Measurements from ENCODE around the gene AQP12B.

The AQP12B gene

GRCh38 chr2:240717681-240718581 is 35.2 kb upstream of the AQP12B start:
- no peak for DNase-seq (ENCODE audit: low read depth)

- no peak for DNase-seq (ENCODE audit: low read depth)
These were observed 34.5 kb upstream of the AQP12B start for GRCh38 chr2:240717181-240717641.

GRCh38 chr2:240716130-240716798 is 33.6 kb upstream of the AQP12B start:
- no peak for DNase-seq (ENCODE audit: low read depth)

- no peak for DNase-seq (ENCODE audit: low read depth)
These were observed 32.4 kb upstream of the AQP12B start for GRCh38 chr2:240714747-240715725.

- DNase-seq (ENCODE audit: low read depth): no peak
These were observed 31.5 kb upstream of the AQP12B start for GRCh38 chr2:240713928-240714746.

GRCh38 chr2:240713071-240713927 is 30.6 kb upstream of the AQP12B start:
- no peak for DNase-seq (ENCODE audit: low read depth)

GRCh38 chr2:240712121-240712520 is 29.4 kb upstream of the AQP12B start:
- no peak for DNase-seq (ENCODE audit: low read depth)

- no peak for DNase-seq (ENCODE audit: low read depth)
These were observed 29.0 kb upstream of the AQP12B start for GRCh38 chr2:240711701-240712100.

GRCh38 chr2:240711296-240711695 is 28.6 kb upstream of the AQP12B start:
- no peak for DNase-seq (ENCODE audit: low read depth)

GRCh38 chr2:240708457-240708856 is 25.8 kb upstream of the AQP12B start:
- DNase-seq (ENCODE audit: low read depth): no peak

- DNase-seq (ENCODE audit: low read depth): no peak
These were observed 25.1 kb upstream of the AQP12B start for GRCh38 chr2:240707821-240708220.

- no peak for DNase-seq (ENCODE audit: low read depth)
These were observed 24.5 kb upstream of the AQP12B start for GRCh38 chr2:240707043-240707756.

- no peak for DNase-seq (ENCODE audit: low read depth)
These were observed 22.6 kb upstream of the AQP12B start for GRCh38 chr2:240705204-240705791.

GRCh38 chr2:240704651-240705050 is 22.0 kb upstream of the AQP12B start:
- no peak for DNase-seq (ENCODE audit: low read depth)

- no peak for DNase-seq (ENCODE audit: low read depth)
These were observed 21.0 kb upstream of the AQP12B start for GRCh38 chr2:240703417-240704341.

- DNase-seq (ENCODE audit: low read depth): no peak
These were observed 19.9 kb upstream of the AQP12B start for GRCh38 chr2:240702640-240703011.

GRCh38 chr2:240701736-240702639 is 19.3 kb upstream of the AQP12B start:
- DNase-seq (ENCODE audit: low read depth): no peak
